ENCODE results near the gene RASEF.

GRCh38 chr9:83081846-83082245 is 18.9 kb upstream of the RASEF start:
- TF ChIP-seq REST (IDR thresholded peaks at IDR 0.05; ENCODE audit: low read depth) (no peak), EGR1 (IDR thresholded peaks at IDR 0.05; ENCODE audit: low read depth) (no peak), EZH2 (IDR thresholded peaks at IDR 0.05) (no peak), CEBPB (IDR thresholded peaks at IDR 0.05; ENCODE audit: low read depth) (no peak)
- TF ChIP-seq, protein P1, sequence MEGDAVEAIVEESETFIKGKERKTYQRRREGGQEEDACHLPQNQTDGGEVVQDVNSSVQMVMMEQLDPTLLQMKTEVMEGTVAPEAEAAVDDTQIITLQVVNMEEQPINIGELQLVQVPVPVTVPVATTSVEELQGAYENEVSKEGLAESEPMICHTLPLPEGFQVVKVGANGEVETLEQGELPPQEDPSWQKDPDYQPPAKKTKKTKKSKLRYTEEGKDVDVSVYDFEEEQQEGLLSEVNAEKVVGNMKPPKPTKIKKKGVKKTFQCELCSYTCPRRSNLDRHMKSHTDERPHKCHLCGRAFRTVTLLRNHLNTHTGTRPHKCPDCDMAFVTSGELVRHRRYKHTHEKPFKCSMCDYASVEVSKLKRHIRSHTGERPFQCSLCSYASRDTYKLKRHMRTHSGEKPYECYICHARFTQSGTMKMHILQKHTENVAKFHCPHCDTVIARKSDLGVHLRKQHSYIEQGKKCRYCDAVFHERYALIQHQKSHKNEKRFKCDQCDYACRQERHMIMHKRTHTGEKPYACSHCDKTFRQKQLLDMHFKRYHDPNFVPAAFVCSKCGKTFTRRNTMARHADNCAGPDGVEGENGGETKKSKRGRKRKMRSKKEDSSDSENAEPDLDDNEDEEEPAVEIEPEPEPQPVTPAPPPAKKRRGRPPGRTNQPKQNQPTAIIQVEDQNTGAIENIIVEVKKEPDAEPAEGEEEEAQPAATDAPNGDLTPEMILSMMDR (IDR thresholded peaks at IDR 0.05 in 2 of 3, conservative IDR thresholded peaks at IDR 0.05 in 1 of 3; ENCODE audit: borderline replicate concordance in 1 of 3, insufficient read depth in 1 of 3, low read depth in 2 of 3, low read length in 2 of 3) = no peak
- TF ChIP-seq, protein P2, sequence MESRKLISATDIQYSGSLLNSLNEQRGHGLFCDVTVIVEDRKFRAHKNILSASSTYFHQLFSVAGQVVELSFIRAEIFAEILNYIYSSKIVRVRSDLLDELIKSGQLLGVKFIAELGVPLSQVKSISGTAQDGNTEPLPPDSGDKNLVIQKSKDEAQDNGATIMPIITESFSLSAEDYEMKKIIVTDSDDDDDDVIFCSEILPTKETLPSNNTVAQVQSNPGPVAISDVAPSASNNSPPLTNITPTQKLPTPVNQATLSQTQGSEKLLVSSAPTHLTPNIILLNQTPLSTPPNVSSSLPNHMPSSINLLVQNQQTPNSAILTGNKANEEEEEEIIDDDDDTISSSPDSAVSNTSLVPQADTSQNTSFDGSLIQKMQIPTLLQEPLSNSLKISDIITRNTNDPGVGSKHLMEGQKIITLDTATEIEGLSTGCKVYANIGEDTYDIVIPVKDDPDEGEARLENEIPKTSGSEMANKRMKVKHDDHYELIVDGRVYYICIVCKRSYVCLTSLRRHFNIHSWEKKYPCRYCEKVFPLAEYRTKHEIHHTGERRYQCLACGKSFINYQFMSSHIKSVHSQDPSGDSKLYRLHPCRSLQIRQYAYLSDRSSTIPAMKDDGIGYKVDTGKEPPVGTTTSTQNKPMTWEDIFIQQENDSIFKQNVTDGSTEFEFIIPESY (IDR thresholded peaks at IDR 0.05; ENCODE audit: extremely low read depth, insufficient replicate concordance, low read length) = no peak
